WERI-Rb-1 (cell line): Measurements from ENCODE around the gene PAN3.

Experiments used
- DNase-seq: peaks from one replicate; pipeline ENCODE4 v3.0.0-alpha.2; 2020
- H3K27ac ChIP-seq: fragments of 250-450 bp; sonication (Bioruptor Pico); 2 replicates; pipeline ENCODE4 v1.5.1; 2020; ENCODE audit warnings: mild to moderate bottlenecking, moderate library complexity
- H3K27me3 ChIP-seq: fragments of 250-450 bp; sonication (Bioruptor Pico); 2 replicates; pipeline ENCODE4 v1.5.1; 2021; ENCODE audit warnings: mild to moderate bottlenecking, low read depth, moderate library complexity; ENCODE audit not compliant: insufficient read depth, severe bottlenecking
- H3K36me3 ChIP-seq: fragments of 250-450 bp; sonication (Bioruptor Pico); 2 replicates; pipeline ENCODE4 v1.5.1; 2020; ENCODE audit warnings: mild to moderate bottlenecking, moderate library complexity
- H3K4me3 ChIP-seq: 2 replicates; pipeline ENCODE4 v1.5.1; 2011; ENCODE audit warnings: low read depth, mild to moderate bottlenecking, control low read depth, low read length
- H3K9me3 ChIP-seq: fragments of 250-450 bp; sonication (Bioruptor Pico); 2 replicates; pipeline ENCODE4 v1.5.1; 2021; ENCODE audit warnings: mild to moderate bottlenecking, moderate library complexity; ENCODE audit not compliant: severe bottlenecking
- CTCF ChIP-seq: IDR thresholded peaks from 2 replicates; pipeline ENCODE4 v1.5.1; 2011; ENCODE audit warnings: low read depth, mild to moderate bottlenecking, control low read depth, inconsistent platforms, low read length

The PAN3 gene

DNA sequence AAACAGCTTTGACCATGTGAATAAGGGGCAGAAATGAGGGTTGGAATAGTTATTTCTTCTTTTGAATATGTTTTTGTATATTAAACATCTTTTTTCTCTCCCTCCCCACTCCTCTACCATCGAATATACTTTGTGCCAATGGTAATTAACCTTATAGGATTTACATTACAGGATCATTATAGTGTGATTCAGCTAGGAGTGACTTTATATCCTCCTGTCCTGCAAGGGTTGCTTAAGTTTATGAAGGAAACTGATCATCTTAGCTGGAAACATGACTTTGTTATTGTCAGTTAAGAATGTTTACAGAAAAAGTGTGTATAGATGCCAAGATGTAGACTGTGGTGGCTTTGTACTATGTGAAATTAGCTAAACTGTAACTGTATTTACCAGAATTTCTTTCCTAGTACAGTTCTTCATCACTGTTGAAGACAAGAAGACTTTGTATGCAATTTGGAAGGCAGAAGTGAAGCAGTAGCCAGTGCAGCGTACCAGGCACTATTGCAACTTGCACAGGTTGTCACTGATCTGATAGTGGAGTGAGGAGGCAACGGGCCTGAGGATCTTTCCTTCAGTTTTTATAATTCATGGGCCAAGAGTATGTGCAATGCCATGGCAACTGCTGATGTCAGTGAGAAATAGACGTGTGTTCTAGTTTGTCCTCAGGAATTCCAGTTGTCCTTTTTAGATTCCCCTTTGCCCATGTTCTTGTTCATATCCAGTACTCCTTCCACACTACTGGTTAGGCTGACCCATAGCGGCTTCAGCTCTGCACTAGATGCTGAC, 8.2 kb upstream of the PAN3 start:
- Histone ChIP-seq H3K4me3 (no peak overlapping the region), H3K9me3 (no peaks in the 10 kb centered on the region), H3K27ac (no peak overlapping the region), H3K36me3 (no peaks in the 10 kb centered on the region), H3K27me3 (no peaks in the 10 kb centered on the region)
- TF ChIP-seq CTCF = no peak
- DNase-seq = no peak

DNA sequence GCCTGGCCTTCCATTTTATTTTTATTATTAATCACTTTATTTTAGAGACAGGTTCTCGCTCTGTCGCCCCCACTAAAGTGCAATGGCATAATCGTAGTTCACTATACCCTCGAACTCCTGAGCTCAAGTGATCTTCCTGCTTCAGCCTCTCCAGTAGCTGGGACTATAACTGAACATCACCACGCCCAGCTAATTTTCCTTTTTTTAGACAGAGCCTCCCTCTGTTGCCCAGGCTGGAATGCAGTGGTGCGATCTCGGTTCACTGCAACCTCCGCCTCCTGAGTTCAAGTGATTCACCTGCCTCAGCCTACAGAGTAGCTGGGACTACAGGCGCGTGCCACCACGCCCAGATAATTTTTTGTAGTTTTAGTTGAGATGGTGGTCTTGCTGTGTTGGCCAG, 6.7 kb upstream of the PAN3 start:
- TF ChIP-seq CTCF = no peak
- H3K4me3 ChIP-seq = no peak overlapping the region
- no peak for DNase-seq
- no peaks in the 10 kb centered on the region for H3K9me3 ChIP-seq
- H3K36me3 ChIP-seq = no peaks in the 10 kb centered on the region
- no peak overlapping the region for H3K27ac ChIP-seq
- H3K27me3 ChIP-seq = no peaks in the 10 kb centered on the region

- Histone ChIP-seq H3K9me3 (no peaks in the 10 kb centered on the region), H3K36me3 (peaks cover 8% of the 10 kb centered on the region; the same call in 1 of the 2 replicates), H3K27ac (peak overlapping the region; percentile 99), H3K27me3 (no peaks in the 10 kb centered on the region), H3K4me3 (peak overlapping the region; percentile 75)
- no peak for TF ChIP-seq CTCF
- DNase-seq = no peak
These were observed 1.4 kb upstream of the PAN3 start for GRCh38 chr13:28136916-28137315.

GRCh38 chr13:28137596-28137995, 749 bp upstream of the PAN3 start:
- peaks cover 8% of the 10 kb centered on the region; the same call in 1 of the 2 replicates for H3K36me3 ChIP-seq
- no peaks in the 10 kb centered on the region for H3K9me3 ChIP-seq
- peak overlapping the region; percentile 99 for H3K27ac ChIP-seq
- H3K4me3 ChIP-seq = peak overlapping the region; percentile 75
- H3K27me3 ChIP-seq = no peaks in the 10 kb centered on the region
- no peak for DNase-seq
- no peak for TF ChIP-seq CTCF

DNA sequence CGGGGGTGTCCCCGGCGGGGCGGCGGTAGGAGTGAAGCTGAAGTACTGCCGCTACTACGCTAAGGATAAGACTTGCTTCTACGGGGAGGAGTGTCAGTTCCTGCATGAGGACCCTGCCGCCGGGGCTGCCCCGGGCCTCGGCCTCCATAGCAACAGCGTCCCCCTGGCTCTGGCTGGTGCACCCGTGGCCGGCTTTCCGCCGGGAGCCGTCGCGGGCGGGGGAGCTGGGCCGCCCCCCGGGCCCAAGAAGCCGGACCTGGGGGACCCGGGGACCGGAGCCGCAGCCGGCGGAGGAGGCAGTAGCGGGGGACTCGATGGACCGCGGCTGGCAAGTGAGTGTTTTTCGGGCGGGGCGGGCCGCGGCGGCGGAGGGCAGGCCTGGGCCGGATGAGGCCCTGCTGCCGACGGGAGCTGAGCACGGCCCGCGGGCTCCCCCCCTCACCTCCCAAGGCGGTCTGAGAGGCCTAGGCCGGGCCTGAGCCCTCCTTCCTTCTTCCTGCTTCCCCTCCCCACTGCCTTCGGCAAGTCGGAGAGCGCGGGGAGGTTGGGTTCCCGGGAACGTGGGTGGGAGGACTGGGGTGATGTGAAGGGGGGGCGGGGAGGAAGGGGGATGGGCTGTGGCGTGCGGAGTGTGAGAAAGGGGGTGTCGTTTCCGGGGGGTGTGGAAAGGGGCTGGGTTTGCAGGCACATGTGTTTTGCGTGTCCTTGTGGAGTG, 568 bp downstream of the PAN3 start:
- Histone ChIP-seq H3K4me3 (peak overlapping the region; percentile 75), H3K36me3 (peaks cover 8% of the 10 kb centered on the region; the same call in 1 of the 2 replicates), H3K9me3 (no peaks in the 10 kb centered on the region), H3K27me3 (no peaks in the 10 kb centered on the region), H3K27ac (peak overlapping the region; percentile 99)
- peak; percentile 94 for DNase-seq
- TF ChIP-seq CTCF = 0 out of 2 replicates have a peak, but pooled peaks have one; percentile 5
